Measurements from ENCODE around the gene PRND. TPM values are rescaled to one million over a fixed set of nuclear protein-coding genes. Genes with fewer than 3 reads are reported as not detected.

The PRND gene
- total and polyA plus RNA-seq, 2 of the 8 experiments (the other 6 are each of a cell fraction or from before 2014, with no cell fraction given): 0.09 to 0.11 TPM

GRCh38 chr20:4725263-4725550 is 3.5 kb downstream of the PRND start:
- Histone ChIP-seq H2BK12ac (ENCODE audit: low read depth, low read length) (no peak overlapping the region), H3K9ac (replicated peaks in 1 of 4; ENCODE audit: extremely low read depth in 1 of 4, low read depth in 3 of 4, low read length in 3 of 4) (no peak overlapping the region), H4K5ac (ENCODE audit: insufficient read length, low read depth, low read length) (no peak overlapping the region), H2BK15ac (ENCODE audit: low read length) (no peak overlapping the region), H2BK20ac (ENCODE audit: low read length) (no peak overlapping the region), H3K4me2 (ENCODE audit: insufficient read depth in 1 of 2, low read depth in 2 of 2, low read length in 2 of 2) (no peak overlapping the region), H3K4ac (replicated peaks; ENCODE audit: insufficient read length, low read depth, low read length) (no peak overlapping the region), H3K27me3 (replicated peaks in 1 of 4; ENCODE audit: control insufficient read depth in 3 of 4, extremely low read depth in 1 of 4, insufficient read depth in 3 of 4, low read length in 3 of 4) (no peaks in the 10 kb centered on the region), H3K14ac (ENCODE audit: insufficient read length) (no peak overlapping the region), H3K9me3 (ENCODE audit: insufficient read depth in 2 of 2, low read depth in 1 of 2, low read length in 1 of 2) (no peaks in the 10 kb centered on the region), H2AFZ (ENCODE audit: low read length) (no peak overlapping the region), H3K4me1 (replicated peaks in 1 of 4; ENCODE audit: control insufficient read depth in 3 of 4, insufficient read depth in 4 of 4, low read length in 3 of 4) (peaks cover 2 to 9% (median 5%) of the 10 kb centered on the region in 4 experiments), H3K4me3 (ENCODE audit: extremely low read depth in 1 of 4, insufficient read depth in 2 of 4, low read depth in 3 of 4, low read length in 4 of 4) (no peak overlapping the region), H2AK5ac (ENCODE audit: low read depth, low read length) (no peak overlapping the region), H2BK120ac (replicated peaks; ENCODE audit: low read depth, low read length) (no peak overlapping the region), H3K23me2 (ENCODE audit: low read depth, low read length) (no peaks in the 10 kb centered on the region), H2BK5ac (ENCODE audit: low read depth, low read length) (no peak overlapping the region), H3K36me3 (ENCODE audit: control insufficient read depth in 2 of 4, insufficient read depth in 4 of 4, low read length in 3 of 4) (no peaks in the 10 kb centered on the region; a peak in 1 of 8 replicates), H4K91ac (replicated peaks; ENCODE audit: insufficient read length, low read length) (no peak overlapping the region), H3K56ac (replicated peaks; ENCODE audit: insufficient read length, low read depth, low read length) (no peak overlapping the region), H3K18ac (ENCODE audit: extremely low read depth, low read length) (no peak overlapping the region), H3K23ac (ENCODE audit: insufficient read length) (no peak overlapping the region), H4K8ac (ENCODE audit: extremely low read depth, insufficient read depth, low read length) (no peak overlapping the region), H3K27ac (ENCODE audit: low read depth, low read length) (no peak overlapping the region), H3K79me1 (ENCODE audit: low read depth, low read length) (no peaks in the 10 kb centered on the region), H3K79me2 (ENCODE audit: control insufficient read depth in 1 of 2, insufficient read depth in 2 of 2, low read length in 2 of 2) (no peaks in the 10 kb centered on the region), H4K20me1 (replicated peaks in 1 of 2; ENCODE audit: control insufficient read depth in 1 of 2, insufficient read depth in 2 of 2, low read length in 2 of 2) (no peaks in the 10 kb centered on the region)
- DNase-seq (ENCODE audit: low read depth in 1 of 2, low spot score in 2 of 2): no peak
- ChIA-PET CTCF (ENCODE audit: partially characterized antibody) (interaction anchor here (0.8 to 9.6 kb wide), 11 partner anchors 8 to 231 kb away, joined by 3 to 104 read pairs (median 5); no protein-coding TSS in a partner anchor), POLR2A (ENCODE audit: partially characterized antibody) (no interaction called here)
- 91% methylated on average over 4 of the region's 4 CpGs; no CpG with 5 or more reads in 1 of the 2 experiments for WGBS, 2 experiments (ENCODE audit: extremely low coverage in 1 of 2, insufficient coverage in 1 of 2, insufficient read length in 1 of 2, insufficient replicate concordance in 2 of 2, low coverage in 1 of 2, low lambda C conversion rate in 2 of 2, missing lambda C conversion rate in 1 of 2)
- no peak for FAIRE-seq
- TF ChIP-seq CBX5 (IDR thresholded peaks at IDR 0.05; ENCODE audit: low read depth, low read length) (no peak), ATF3 (IDR thresholded peaks at IDR 0.05; ENCODE audit: insufficient read depth, low read depth, low read length) (no peak)
